OCI-LY7 (cell line): ENCODE data around the gene IFIT1. TPM values are rescaled to one million over a fixed set of nuclear protein-coding genes. Genes with fewer than 3 reads are reported as not detected.

Source experiments
- BruUV-seq: library from RNA; stranded (reverse); fragments of 400-500 nt; replicated peaks from 2 replicates; lab custom pipeline; 2021; lab: Mats Ljungman, UMichigan
- CTCF ChIA-PET: fragments of 300-600 bp; sonication (Branson Sonifier 250); formaldehyde crosslinking; loops from one replicate; lab custom pipeline; 2022; ENCODE audit warnings: antibody characterized with exemption; ENCODE audit not compliant: unreplicated experiment; lab: Charles Lee
- POLR2A ChIA-PET: fragments of 300-600 bp; sonication (Branson Sonifier 250); formaldehyde crosslinking; loops from one replicate; lab custom pipeline; 2022; ENCODE audit warnings: antibody characterized with exemption; lab: Charles Lee
- DNase-seq: peaks from one replicate; pipeline ENCODE4 v3.0.0-alpha.2; 2015; ENCODE audit warnings: low spot score
- H2AFZ ChIP-seq: fragments of 200-600 bp; sonication (generic), shearing (Covaris generic); 2 replicates; pipeline ENCODE4 v1.6.1; 2014; ENCODE audit warnings: mild to moderate bottlenecking, antibody characterized with exemption, low read length, moderate library complexity
- H3K27ac ChIP-seq: fragments of 200-600 bp; sonication (generic); 2 replicates; pipeline ENCODE4 v1.5.1; 2014; ENCODE audit warnings: mixed run types, low read depth, mild to moderate bottlenecking, moderate library complexity, low read length, inconsistent platforms; ENCODE audit not compliant: poor library complexity, severe bottlenecking
- H3K36me3 ChIP-seq: fragments of 200-600 bp; sonication (generic); 2 replicates; pipeline ENCODE4 v1.6.1; 2014; ENCODE audit warnings: mild to moderate bottlenecking, antibody characterized with exemption, low read length, moderate library complexity, mixed read lengths; ENCODE audit not compliant: insufficient read depth
- H3K4me1 ChIP-seq: fragments of 200-600 bp; sonication (generic); 2 replicates; pipeline ENCODE4 v1.5.1; 2014; ENCODE audit warnings: mild to moderate bottlenecking, low read length; ENCODE audit not compliant: insufficient read depth, poor library complexity, severe bottlenecking
- H3K4me2 ChIP-seq: fragments of 200-600 bp; sonication (generic); 2 replicates; pipeline ENCODE4 v1.6.1; 2014; ENCODE audit warnings: mild to moderate bottlenecking, low read length
- H3K4me3 ChIP-seq: fragments of 200-600 bp; sonication (generic); 2 replicates; pipeline ENCODE4 v1.5.1; 2014; ENCODE audit warnings: mild to moderate bottlenecking, low read depth, low read length; ENCODE audit not compliant: poor library complexity, severe bottlenecking
- H3K79me2 ChIP-seq: fragments of 200-600 bp; sonication (generic); 2 replicates; pipeline ENCODE4 v1.6.1; 2016; ENCODE audit warnings: low read depth, mild to moderate bottlenecking, low read length, moderate library complexity, mixed read lengths; ENCODE audit not compliant: insufficient read depth
- H3K9me2 ChIP-seq: fragments of 200-600 bp; sonication (generic); 2 replicates; pipeline ENCODE4 v1.6.1; 2016; ENCODE audit warnings: mild to moderate bottlenecking, low read length, mixed read lengths; ENCODE audit not compliant: insufficient read depth
- H3K9me3 ChIP-seq: fragments of 200-600 bp; sonication (generic); 2 replicates; pipeline ENCODE4 v1.6.1; 2014; ENCODE audit warnings: mild to moderate bottlenecking, mixed run types, low read length, mixed read lengths
- H4K20me1 ChIP-seq: fragments of 200-600 bp; sonication (generic); 2 replicates; pipeline ENCODE4 v1.6.1; 2014; ENCODE audit warnings: mild to moderate bottlenecking, antibody characterized with exemption, low read length, moderate library complexity, mixed read lengths; ENCODE audit not compliant: insufficient read depth
- EZH2phosphoT487 ChIP-seq: fragments of 200-600 bp; sonication (generic); IDR thresholded peaks from 2 replicates; pipeline ENCODE4 v1.6.1; 2018; ENCODE audit warnings: low read depth, borderline replicate concordance, mild to moderate bottlenecking, mixed run types, antibody characterized with exemption, low read length, moderate library complexity, mixed read lengths
- intact Hi-C: fragments of 100-400 bp; cut with micrococcal nuclease; formaldehyde crosslinking; loops from one replicate; pipeline ENCODE4 v1.10.0; 2022; ENCODE audit not compliant: unreplicated experiment
- total RNA-seq, 2 experiments: library from RNA; depleted of rRNA in 1 of 2; stranded (reverse); fragments of >200 nt in 1 of 2; shearing (Covaris generic) in 1 of 2; gene quantifications; 2 replicates each; pipeline ENCODE4 v1.2.3, GENCODE V29; 2014 to 2022
- TF ChIP-seq, protein P1 (sequence below): fragments of 200-600 bp; sonication (generic); conservative IDR thresholded peaks from 2 replicates; pipeline ENCODE4 v1.5.1; 2014; ENCODE audit warnings: mild to moderate bottlenecking, antibody characterized with exemption, low read length, moderate library complexity, mixed read lengths

Gene IFIT1
- total RNA-seq, 2 experiments from 2014 or later: not detected

DNA sequence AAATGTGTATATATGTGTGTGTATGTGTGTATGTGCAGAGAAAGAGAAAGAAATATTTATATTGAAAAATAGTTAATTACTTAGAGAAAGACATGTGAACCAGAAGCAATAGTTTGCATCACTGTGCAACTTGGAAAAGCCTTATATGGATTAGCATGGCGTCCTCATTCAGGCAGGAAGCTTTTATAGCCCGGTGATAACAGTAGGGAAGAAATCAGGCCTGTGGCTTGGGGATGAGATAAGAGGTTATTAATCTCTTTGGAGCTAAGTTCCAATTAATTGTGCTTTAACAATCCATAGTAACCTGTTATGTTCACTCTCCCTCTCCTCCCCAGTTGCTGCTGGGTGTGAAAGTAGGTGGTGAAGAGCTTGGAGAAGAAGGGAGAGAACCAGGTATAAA, 58.5 kb downstream of the IFIT1 start:
- Histone ChIP-seq H4K20me1 (no peaks in the 10 kb centered on the region), H3K36me3 (no peaks in the 10 kb centered on the region), H3K9me3 (no peaks in the 10 kb centered on the region), H3K4me3 (no peak overlapping the region), H3K4me2 (no peak overlapping the region), H3K79me2 (no peaks in the 10 kb centered on the region), H3K4me1 (no peaks in the 10 kb centered on the region), H3K27ac (no peak overlapping the region), H3K9me2 (no peaks in the 10 kb centered on the region), H2AFZ (no peak overlapping the region)
- CTCF ChIA-PET: no interaction called here
- POLR2A ChIA-PET: interaction anchor here (0.6 kb wide), 1 partner anchor 69 kb away, joined by 6 read pairs; no protein-coding TSS in a partner anchor
- no peak for DNase-seq
- no TSS peak for BruUV-seq
- intact Hi-C loops: no loop called here
- TF ChIP-seq, protein P1, sequence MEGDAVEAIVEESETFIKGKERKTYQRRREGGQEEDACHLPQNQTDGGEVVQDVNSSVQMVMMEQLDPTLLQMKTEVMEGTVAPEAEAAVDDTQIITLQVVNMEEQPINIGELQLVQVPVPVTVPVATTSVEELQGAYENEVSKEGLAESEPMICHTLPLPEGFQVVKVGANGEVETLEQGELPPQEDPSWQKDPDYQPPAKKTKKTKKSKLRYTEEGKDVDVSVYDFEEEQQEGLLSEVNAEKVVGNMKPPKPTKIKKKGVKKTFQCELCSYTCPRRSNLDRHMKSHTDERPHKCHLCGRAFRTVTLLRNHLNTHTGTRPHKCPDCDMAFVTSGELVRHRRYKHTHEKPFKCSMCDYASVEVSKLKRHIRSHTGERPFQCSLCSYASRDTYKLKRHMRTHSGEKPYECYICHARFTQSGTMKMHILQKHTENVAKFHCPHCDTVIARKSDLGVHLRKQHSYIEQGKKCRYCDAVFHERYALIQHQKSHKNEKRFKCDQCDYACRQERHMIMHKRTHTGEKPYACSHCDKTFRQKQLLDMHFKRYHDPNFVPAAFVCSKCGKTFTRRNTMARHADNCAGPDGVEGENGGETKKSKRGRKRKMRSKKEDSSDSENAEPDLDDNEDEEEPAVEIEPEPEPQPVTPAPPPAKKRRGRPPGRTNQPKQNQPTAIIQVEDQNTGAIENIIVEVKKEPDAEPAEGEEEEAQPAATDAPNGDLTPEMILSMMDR: no peak
- no peak for TF ChIP-seq EZH2phosphoT487

DNA sequence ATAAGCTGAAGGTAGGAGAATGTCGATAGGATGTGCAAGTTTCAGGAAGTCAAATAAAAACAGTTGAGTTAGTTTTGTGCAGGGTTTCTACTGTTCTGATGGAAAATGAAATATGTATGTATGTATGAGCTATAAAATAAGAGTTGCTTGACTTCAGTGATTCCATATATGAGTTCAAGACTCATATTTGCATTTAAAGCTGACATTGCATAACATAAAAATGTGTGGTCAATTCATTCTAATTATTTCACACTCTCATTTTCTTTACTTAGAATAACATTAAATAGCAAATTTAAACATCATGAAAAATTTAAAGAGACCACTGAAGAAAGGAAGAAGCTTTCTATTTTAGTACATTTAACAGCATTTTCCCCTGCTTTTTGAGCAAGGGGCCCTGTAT, 59.8 kb downstream of the IFIT1 start:
- H2AFZ ChIP-seq: no peak overlapping the region
- ChIA-PET CTCF (no interaction called here), POLR2A (interaction anchor here (0.8 kb wide), 1 partner anchor 65 kb away, joined by 3 read pairs; no protein-coding TSS in a partner anchor)
- no peak for TF ChIP-seq EZH2phosphoT487
- TF ChIP-seq, protein P1: no peak
- intact Hi-C loops: no loop called here
- H3K79me2 ChIP-seq: no peaks in the 10 kb centered on the region
- no peaks in the 10 kb centered on the region for H3K4me1 ChIP-seq
- no peaks in the 10 kb centered on the region for H4K20me1 ChIP-seq
- no peaks in the 10 kb centered on the region for H3K36me3 ChIP-seq
- H3K9me2 ChIP-seq: no peaks in the 10 kb centered on the region
- BruUV-seq: no TSS peak
- H3K4me2 ChIP-seq: no peak overlapping the region
- no peak overlapping the region for H3K27ac ChIP-seq
- no peak overlapping the region for H3K4me3 ChIP-seq
- DNase-seq: no peak
- H3K9me3 ChIP-seq: no peaks in the 10 kb centered on the region

DNA sequence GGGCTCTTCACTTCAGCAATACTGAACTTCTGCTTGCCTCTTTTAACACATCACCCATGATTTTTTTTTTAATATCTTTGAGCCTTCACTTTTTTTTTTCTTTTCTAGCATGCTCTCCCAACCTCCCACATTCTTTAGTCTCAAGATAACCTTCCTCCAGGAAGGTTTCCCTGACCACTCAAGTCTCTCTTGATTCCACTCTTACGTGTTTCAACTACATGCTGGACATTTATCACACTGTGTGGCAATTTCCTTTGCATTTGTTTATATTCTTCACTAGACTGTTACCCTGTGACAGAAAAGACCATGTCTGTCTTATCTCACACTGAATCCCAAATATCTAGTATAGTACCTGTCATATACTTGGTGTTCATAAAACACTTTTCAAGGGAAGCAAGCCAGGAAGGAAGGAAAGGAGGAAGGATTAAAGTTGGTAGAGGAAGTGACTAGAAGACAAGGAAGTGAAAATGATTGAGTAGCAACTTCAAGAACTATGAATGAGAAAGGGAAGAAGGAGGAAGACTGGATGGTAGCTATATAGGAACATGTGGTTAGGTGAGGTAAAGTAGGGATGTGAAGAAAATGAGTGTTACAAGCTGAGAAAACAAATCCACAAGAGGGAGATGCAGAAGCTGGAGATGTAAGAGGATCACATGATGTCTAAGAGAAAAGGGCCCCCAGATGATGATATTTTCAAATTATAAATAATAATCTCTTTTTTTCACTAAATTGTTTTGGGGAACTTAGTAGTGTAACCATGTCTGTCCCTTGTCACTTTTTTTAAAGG, 62.3 kb downstream of the IFIT1 start:
- DNase-seq: no peak
- BruUV-seq: no TSS peak
- Histone ChIP-seq H3K36me3 (no peaks in the 10 kb centered on the region), H3K4me3 (no peak overlapping the region), H3K27ac (no peak overlapping the region), H3K9me2 (no peaks in the 10 kb centered on the region), H3K4me1 (no peaks in the 10 kb centered on the region), H3K9me3 (no peaks in the 10 kb centered on the region), H4K20me1 (no peaks in the 10 kb centered on the region), H2AFZ (no peak overlapping the region), H3K79me2 (no peaks in the 10 kb centered on the region), H3K4me2 (no peak overlapping the region)
- intact Hi-C loops: no loop called here
- ChIA-PET CTCF (no interaction called here), POLR2A (interaction anchor here (0.6 kb wide), 1 partner anchor 245 kb away, joined by 3 read pairs; no protein-coding TSS in a partner anchor)
- TF ChIP-seq, protein P1: no peak
- TF ChIP-seq EZH2phosphoT487: no peak
